Ovary (tissue), 3 donors: ENCODE measurements around the gene ZNRF1.
A peak's percentile ranks its signal among the peaks of the same experiment; 100 is the strongest.

ENCODE experiments used
- EP300 ChIP-seq: sonication (generic); formaldehyde crosslinking; IDR thresholded peaks from one replicate; pipeline ENCODE4 v1.6.1; 2017; ENCODE audit warnings: antibody characterized with exemption
- TF ChIP-seq, protein P1 (sequence below), 3 donors: fragments of 450-650 bp in 2 of 3; fragments of 200-600 bp in 1 of 3; IDR thresholded peaks; one replicate each; pipeline versions ENCODE4 v1.5.1 to v1.8.0; 2016 to 2022; ENCODE audit warnings: antibody characterized with exemption in 3 of 3, mild to moderate bottlenecking in 1 of 3
- donor health status: DM: no; HTN: no; CAD: no.

DNA sequence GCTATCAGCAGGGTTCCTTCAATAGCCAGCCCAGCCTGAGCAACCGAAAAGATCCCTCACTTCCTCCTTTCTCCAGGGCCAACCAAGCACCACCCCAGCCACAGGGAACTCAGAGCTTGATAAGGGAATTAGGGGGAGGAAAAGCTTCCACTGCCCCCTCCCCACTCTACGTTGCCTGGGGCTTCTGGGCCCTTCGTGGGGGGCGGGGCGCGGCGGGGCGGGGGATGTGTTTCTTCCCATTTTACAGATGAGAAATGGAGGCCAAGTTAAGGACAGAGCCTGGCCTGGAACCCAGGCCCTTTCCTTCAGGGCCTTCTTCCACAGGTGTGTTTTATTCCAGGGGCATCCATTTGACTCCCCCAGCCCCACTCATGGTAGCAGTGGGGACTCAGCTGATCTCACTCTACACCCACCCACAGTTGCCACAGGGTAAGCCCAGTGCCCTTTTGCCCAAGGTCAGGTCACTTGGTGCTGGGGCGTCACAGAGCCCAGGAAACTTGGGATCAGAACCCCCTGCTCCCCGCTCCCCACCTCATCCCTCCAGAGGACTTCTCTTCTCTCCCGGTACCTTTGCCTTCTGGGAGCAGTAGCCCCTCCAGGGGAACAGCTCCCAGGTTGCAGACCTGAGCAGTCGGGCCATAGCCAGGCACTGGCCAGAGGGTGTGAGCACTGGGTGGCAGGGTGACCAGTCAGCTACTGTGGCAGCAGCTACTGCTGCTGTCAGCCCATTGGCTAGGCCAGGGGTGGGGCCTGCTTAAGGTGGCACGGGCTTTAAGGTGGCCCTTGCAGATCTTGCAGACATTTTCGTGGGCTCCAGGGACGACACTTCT, 117.5 kb downstream of the ZNRF1 start, which contains the start of gene LDHD:
- no peak for TF ChIP-seq EP300
- TF ChIP-seq, protein P1, sequence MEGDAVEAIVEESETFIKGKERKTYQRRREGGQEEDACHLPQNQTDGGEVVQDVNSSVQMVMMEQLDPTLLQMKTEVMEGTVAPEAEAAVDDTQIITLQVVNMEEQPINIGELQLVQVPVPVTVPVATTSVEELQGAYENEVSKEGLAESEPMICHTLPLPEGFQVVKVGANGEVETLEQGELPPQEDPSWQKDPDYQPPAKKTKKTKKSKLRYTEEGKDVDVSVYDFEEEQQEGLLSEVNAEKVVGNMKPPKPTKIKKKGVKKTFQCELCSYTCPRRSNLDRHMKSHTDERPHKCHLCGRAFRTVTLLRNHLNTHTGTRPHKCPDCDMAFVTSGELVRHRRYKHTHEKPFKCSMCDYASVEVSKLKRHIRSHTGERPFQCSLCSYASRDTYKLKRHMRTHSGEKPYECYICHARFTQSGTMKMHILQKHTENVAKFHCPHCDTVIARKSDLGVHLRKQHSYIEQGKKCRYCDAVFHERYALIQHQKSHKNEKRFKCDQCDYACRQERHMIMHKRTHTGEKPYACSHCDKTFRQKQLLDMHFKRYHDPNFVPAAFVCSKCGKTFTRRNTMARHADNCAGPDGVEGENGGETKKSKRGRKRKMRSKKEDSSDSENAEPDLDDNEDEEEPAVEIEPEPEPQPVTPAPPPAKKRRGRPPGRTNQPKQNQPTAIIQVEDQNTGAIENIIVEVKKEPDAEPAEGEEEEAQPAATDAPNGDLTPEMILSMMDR (IDR thresholded peaks at IDR 0.05): peak in 1 of 3 donors; percentile 11
